HG02885 (cell line): ENCODE data around the gene SPECC1L.
"Not testable (repeated sequence)": the region's sequence is repeated elsewhere in the genome, so short reads cannot be mapped to it uniquely, and the experiment has no call there.

Experiments
- ATAC-seq: cut with Tn5 transposase; IDR thresholded peaks from one replicate; pipeline ENCODE4 v1.9.1; 2021; ENCODE audit warnings: mild to moderate bottlenecking; ENCODE audit not compliant: unreplicated experiment, poor library complexity

SPECC1L gene, protein sequence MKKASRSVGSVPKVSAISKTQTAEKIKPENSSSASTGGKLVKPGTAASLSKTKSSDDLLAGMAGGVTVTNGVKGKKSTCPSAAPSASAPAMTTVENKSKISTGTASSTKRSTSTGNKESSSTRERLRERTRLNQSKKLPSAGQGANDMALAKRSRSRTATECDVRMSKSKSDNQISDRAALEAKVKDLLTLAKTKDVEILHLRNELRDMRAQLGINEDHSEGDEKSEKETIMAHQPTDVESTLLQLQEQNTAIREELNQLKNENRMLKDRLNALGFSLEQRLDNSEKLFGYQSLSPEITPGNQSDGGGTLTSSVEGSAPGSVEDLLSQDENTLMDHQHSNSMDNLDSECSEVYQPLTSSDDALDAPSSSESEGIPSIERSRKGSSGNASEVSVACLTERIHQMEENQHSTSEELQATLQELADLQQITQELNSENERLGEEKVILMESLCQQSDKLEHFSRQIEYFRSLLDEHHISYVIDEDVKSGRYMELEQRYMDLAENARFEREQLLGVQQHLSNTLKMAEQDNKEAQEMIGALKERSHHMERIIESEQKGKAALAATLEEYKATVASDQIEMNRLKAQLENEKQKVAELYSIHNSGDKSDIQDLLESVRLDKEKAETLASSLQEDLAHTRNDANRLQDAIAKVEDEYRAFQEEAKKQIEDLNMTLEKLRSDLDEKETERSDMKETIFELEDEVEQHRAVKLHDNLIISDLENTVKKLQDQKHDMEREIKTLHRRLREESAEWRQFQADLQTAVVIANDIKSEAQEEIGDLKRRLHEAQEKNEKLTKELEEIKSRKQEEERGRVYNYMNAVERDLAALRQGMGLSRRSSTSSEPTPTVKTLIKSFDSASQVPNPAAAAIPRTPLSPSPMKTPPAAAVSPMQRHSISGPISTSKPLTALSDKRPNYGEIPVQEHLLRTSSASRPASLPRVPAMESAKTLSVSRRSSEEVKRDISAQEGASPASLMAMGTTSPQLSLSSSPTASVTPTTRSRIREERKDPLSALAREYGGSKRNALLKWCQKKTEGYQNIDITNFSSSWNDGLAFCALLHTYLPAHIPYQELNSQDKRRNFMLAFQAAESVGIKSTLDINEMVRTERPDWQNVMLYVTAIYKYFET

DNA sequence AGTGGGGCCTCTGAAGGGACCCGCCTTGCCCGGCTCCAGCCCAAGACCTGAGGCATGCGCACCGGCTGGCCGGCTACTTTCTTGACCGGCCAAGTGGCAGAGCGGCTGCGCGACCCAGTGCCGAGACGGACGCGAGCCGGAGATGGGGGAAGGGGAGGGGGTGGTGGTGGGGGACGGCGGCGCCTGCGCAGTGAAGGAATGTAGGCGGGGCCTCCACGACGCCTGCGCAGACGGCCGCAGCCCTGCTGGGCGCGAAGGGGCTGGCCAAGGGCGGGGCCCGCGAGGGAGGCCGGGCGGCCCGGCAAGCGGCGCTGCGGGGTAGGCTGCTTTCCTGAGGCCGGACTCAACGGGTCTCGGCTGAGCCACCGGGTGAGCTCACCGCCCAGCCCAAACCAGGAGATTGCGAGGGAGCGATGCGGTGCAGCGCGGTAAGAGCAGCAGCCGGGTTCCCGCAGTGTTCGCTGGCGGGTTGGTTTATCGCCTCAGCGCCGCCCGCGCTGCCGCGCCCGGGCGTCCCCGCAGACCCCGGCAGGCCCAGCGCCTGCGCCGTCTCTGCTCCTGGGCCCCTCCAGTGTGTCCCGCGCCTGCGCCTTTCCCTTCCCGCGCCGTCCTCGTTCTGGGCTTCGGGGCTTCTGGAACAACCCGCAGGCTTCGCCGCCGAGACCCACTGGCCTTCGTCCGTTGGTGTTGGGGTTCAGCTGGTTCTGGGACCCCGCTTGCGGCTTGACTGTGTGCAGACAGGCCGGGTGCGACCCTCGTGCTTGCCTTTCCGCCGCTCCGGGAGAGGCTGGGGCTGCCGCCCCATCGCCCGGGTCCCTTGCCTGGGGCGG lies at the start of gene SPECC1L:
Gene SPECC1L (plus strand): TSS at position 276 of the 830 bp plus-strand sequence. CDS start 31,401 bp downstream, outside the sequence.
- peak; percentile 89 for ATAC-seq

DNA sequence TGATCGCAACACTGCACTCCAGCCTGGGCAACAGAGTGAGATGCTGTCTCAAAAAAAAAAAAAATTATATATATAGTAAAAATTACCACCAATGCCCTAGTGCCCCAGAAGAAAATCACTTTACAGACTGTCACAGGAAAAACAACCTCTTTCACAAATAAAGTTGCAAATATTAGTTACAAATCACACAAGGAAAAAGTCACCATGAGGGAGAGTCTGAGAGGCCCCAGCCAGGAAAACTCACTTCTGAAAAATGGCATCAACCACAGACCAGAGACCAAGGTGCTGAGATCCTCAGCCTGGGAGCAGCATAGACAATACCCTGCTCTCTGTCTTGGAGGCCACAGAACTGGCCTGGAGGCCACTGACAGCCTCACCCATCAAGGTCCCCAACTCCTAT lies 46.2 kb upstream of the SPECC1L start:
- ATAC-seq = no peak

DNA sequence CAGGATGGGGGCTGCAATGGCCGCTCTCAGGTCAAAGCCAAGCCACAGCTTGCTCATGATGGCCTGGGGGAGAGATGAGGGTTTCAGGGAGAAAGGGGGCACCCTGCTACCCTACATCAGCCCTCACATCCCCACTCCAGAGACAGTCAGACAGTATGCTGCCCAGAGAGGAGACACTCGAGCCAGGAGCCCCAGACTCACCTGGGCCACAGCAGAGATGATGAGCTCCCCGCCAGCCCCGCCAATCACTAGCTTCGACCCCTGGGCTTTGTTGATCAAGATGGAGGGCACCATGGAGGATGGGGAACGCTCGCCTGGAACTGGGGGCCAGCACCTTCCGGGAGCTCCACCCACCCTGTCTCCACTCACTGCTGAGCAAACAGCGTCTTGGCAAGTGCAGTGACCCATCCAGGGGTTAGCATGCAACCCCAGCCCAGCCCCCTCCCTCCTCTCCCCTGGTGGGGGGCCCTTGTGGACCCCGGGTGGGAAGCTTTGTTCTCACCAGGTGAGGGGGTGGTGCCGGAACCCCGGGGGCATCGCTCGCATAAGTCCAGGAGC lies 45.5 kb upstream of the SPECC1L start:
- ATAC-seq = no peak

DNA sequence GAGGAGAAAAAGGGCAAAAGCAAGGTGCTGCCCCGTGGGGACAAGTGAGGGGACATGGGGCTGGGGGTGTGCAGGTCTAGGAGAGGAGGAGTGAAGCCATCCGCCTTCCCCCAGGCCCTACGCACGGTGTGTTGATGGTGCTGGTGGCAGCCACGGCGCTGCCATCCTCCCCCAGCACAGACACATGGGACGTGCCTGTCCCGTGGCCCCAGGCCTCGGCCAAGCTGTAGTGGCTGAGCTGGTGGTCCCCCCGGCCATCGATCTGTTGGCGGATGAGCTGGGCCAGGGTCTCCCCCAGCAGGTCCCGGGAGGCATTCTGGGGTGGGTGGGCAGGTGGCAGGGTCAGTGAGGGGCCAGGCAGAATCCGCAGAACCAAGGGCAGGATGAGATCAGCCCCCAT lies 44.7 kb upstream of the SPECC1L start:
- no peak for ATAC-seq

- ATAC-seq = no peak
Observed at GRCh38 chr22:24230911-24231656, 39.5 kb upstream of the SPECC1L start.

GRCh38 chr22:24231706-24232105 lies 38.9 kb upstream of the SPECC1L start:
- no peak for ATAC-seq

- no peak for ATAC-seq
Observed at GRCh38 chr22:24232124-24232523, 38.5 kb upstream of the SPECC1L start.

DNA sequence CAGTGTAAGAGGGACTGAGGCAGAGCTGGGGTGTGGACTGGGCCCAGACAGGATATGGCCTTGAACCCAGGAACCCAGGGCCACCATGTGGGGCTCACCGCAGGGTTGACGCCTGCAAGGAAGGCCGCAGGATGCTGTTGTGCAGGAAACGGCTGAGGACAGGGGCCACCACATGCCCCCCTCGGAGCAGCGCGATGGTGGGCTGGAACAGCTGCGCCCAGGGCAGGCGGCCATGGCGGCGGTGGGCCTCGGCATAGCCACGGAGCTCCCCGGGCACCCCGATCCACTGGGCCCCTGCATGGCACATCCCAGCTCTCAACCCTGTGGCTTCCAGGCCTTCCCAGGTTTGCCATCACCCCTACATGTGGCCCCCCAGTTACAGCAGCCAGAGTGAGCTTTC lies 37.9 kb upstream of the SPECC1L start:
- no peak for ATAC-seq

DNA sequence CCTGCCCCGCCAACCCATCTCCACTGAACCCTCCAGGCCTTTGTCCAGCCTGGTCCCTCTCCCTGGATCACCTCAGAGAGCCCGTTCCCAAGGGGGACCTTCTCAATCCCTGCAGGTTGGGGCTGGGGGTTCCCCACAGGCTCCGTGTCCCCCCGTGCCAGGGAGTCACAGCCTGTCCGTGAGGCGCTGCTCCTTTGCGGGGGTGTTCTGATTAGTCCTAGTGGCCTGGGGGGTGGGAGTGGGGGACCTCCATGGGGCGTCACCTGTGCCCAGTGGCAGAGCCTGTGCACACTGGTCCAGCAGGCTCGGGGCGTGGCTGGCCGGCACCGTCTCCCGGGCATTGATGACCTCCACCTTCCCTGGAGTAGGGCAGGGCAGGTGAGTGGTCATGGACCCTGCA lies 37.4 kb upstream of the SPECC1L start:
- no peak for ATAC-seq

GRCh38 chr22:24233816-24234215 lies 36.8 kb upstream of the SPECC1L start:
- no peak for ATAC-seq

GRCh38 chr22:24235315-24235714 lies 35.3 kb upstream of the SPECC1L start:
- ATAC-seq = no peak

- ATAC-seq = no peak
Observed at GRCh38 chr22:24236656-24237055, 34.0 kb upstream of the SPECC1L start.

GRCh38 chr22:24238101-24238694 lies 32.4 kb upstream of the SPECC1L start:
- not testable (repeated sequence) for ATAC-seq

DNA sequence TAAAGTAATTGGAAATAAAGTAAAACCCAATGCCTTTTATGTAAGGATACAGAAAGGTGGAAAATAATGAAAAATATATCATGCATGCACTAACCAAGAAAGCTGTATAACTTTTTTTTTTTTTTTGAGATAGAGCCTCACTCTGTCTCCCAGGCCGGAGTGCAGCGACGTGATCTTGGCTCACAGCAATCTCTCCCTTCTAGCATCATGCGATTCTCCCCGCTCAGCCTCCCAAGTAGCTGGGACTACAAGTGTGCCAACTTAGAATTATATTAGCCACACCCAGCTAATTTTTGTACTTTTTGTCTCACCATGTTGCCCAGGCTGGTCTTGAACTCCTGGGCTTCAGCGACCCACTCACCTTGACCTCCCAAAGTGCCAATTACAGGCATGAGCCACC lies 30.2 kb upstream of the SPECC1L start:
- ATAC-seq = no peak

DNA sequence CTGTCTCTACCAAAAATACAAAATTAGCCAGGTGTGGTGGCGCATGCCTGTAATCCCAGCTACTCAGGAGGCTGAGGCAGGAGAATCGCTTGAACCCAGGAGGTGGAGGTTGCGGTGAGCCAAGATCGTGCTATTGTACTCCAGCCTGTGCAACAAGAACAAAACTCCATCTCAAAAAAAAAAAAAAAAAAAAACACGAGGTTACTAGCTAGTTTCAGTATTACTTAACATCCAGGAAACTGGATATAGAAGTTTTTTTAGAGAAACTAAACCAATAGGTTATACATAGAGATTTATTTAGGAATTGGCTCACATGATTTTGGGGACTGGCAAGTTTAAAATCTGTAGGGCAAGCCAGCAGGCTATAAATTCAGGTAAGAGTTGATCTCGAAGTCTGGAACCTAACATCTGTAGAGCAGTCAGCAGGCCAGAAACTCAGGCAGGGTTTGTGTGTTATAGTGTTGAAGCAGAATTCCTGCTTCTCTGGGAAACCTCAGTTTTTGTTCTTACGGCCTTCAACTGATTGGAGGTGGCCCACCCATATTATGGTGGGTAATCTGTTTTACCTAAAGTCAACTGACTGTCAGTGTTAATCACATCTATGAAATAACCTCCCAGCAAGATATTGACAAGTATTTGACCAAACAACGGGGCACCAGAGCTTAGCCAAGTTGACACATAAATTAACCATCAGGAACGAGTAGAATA lies 29.5 kb upstream of the SPECC1L start:
- not testable (repeated sequence) for ATAC-seq

GRCh38 chr22:24243417-24243816 lies 27.2 kb upstream of the SPECC1L start:
- not testable (repeated sequence) for ATAC-seq

- ATAC-seq = no peak
Observed at GRCh38 chr22:24244144-24244787, 26.4 kb upstream of the SPECC1L start.
